Stimulated activated CD8-positive, alpha-beta memory T cell treated with anti-CD3 and anti-CD28 coated beads, Interleukin-7, amount 100 ng/mL, for 48 hours (primary cell): ENCODE measurements around the gene EFTUD2.
"Not testable (repeated sequence)": the region's sequence is repeated elsewhere in the genome, so short reads cannot be mapped to it uniquely, and the experiment has no call there.

Source experiments
- DNase-seq, 2 donors: peaks; one replicate each; pipeline ENCODE4 v3.0.0-alpha.2; 2020; ENCODE audit warnings: low read depth in 1 of 2; ENCODE audit errors: extremely low read depth in 1 of 2

The EFTUD2 gene

GRCh38 chr17:44850612-44851011, 48.6 kb downstream of the EFTUD2 start:
- no peak for DNase-seq

GRCh38 chr17:44850025-44850424, 49.2 kb downstream of the EFTUD2 start:
- DNase-seq: no peak

- DNase-seq: no peak
Observed at GRCh38 chr17:44848961-44849489, 50.2 kb downstream of the EFTUD2 start.

- no peak for DNase-seq
Observed at GRCh38 chr17:44848257-44848795, 50.9 kb downstream of the EFTUD2 start.

- no peak for DNase-seq
Observed at GRCh38 chr17:44847586-44847985, 51.7 kb downstream of the EFTUD2 start, which contains the start of gene HIGD1B. Gene HIGD1B, plus strand, starts transcription at chr17:44847883. Its CDS starts 270 bp downstream, at chr17:44848153.

- DNase-seq: no peak
Observed at GRCh38 chr17:44846206-44846605, 53.0 kb downstream of the EFTUD2 start.

- DNase-seq: no peak
Observed at GRCh38 chr17:44844390-44844830, 54.8 kb downstream of the EFTUD2 start.

GRCh38 chr17:44842748-44843147, 56.5 kb downstream of the EFTUD2 start:
- DNase-seq: no peak

- DNase-seq: no peak
Observed at GRCh38 chr17:44840936-44841335, 58.3 kb downstream of the EFTUD2 start.

- DNase-seq: no peak
Observed at GRCh38 chr17:44840274-44840673, 59.0 kb downstream of the EFTUD2 start.

GRCh38 chr17:44837196-44837595, 62.0 kb downstream of the EFTUD2 start:
- no peak for DNase-seq

- DNase-seq: no peak
Observed at GRCh38 chr17:44832805-44833204, 66.4 kb downstream of the EFTUD2 start.

GRCh38 chr17:44831371-44831770, 67.9 kb downstream of the EFTUD2 start:
- no peak for DNase-seq

GRCh38 chr17:44830359-44831288, 68.6 kb downstream of the EFTUD2 start:
- DNase-seq: no peak

- no peak for DNase-seq
Observed at GRCh38 chr17:44829523-44830358, 69.5 kb downstream of the EFTUD2 start, which contains the start of gene GJC1. Gene GJC1, minus strand, starts transcription at chr17:44830287. Its CDS starts 24,470 bp downstream, at chr17:44805817.

- DNase-seq: no peak
Observed at GRCh38 chr17:44828919-44829522, 70.2 kb downstream of the EFTUD2 start.

GRCh38 chr17:44827863-44828262, 71.4 kb downstream of the EFTUD2 start:
- no peak for DNase-seq

- DNase-seq: no peak
Observed at GRCh38 chr17:44826123-44826790, 73.0 kb downstream of the EFTUD2 start.

- DNase-seq: not testable (repeated sequence)
Observed at GRCh38 chr17:44825236-44825635, 74.0 kb downstream of the EFTUD2 start.
